Panc1 (cell line): ENCODE results near the gene MAML3.

Experiments used
- POLR2AphosphoS5 ChIP-seq: IDR thresholded peaks from 2 replicates; pipeline ENCODE4 v1.6.1; 2012; ENCODE audit warnings: mild to moderate bottlenecking, low read depth, low read length, moderate library complexity
- SIN3A ChIP-seq: IDR thresholded peaks from 2 replicates; pipeline ENCODE4 v1.6.1; 2012; ENCODE audit warnings: low read depth, mild to moderate bottlenecking, low read length, moderate library complexity, borderline replicate concordance; ENCODE audit not compliant: insufficient read depth
- TCF7L2 ChIP-seq: IDR thresholded peaks from 2 replicates; pipeline ENCODE4 v1.6.1; 2011; ENCODE audit warnings: mild to moderate bottlenecking, low read depth, low read length, inconsistent platforms
- TF ChIP-seq, protein P1 (sequence below): fragments of 450-650 bp; IDR thresholded peaks from 2 replicates; pipeline ENCODE4 v1.5.1; 2017; ENCODE audit warnings: mild to moderate bottlenecking
- TF ChIP-seq, protein P2 (sequence below), 2 experiments: IDR thresholded peaks; 2 replicates each; pipeline ENCODE4 v1.6.1; 2011 to 2012; ENCODE audit warnings: low read depth in 2 of 2, control low read depth in 1 of 2, low read length in 1 of 2, mild to moderate bottlenecking in 1 of 2, moderate library complexity in 1 of 2; ENCODE audit not compliant: insufficient read depth in 1 of 2

DNA sequence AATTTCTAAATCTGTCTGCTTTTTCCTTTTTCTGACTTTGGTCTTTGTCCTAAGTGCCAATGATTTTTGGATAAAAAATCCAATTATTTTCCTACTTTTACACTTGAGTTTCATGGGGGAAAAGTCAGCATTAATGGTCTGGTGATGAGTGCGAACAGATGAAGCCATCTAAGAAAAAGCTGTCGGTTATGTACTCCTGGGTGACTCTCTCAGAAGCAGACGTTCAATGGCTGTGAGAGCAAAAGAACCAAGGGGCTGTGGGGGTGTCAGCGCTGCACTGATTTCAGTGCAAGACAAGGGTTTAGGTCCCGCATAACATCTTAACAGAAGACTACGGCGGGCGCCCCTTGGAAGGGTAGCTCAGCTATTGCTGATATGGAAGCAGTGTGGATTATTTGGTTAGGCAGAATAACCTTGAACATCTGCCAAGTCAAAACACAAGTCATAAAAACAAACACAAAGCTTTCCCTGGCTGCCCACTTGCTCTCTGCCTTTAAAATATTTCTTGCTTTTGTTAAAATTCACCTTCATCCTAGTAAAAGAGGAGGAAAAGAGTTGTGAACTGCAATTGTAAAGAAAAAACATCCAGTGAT lies 240.5 kb downstream of the MAML3 start:
- no peak for TF ChIP-seq POLR2AphosphoS5
- TF ChIP-seq, protein P1, sequence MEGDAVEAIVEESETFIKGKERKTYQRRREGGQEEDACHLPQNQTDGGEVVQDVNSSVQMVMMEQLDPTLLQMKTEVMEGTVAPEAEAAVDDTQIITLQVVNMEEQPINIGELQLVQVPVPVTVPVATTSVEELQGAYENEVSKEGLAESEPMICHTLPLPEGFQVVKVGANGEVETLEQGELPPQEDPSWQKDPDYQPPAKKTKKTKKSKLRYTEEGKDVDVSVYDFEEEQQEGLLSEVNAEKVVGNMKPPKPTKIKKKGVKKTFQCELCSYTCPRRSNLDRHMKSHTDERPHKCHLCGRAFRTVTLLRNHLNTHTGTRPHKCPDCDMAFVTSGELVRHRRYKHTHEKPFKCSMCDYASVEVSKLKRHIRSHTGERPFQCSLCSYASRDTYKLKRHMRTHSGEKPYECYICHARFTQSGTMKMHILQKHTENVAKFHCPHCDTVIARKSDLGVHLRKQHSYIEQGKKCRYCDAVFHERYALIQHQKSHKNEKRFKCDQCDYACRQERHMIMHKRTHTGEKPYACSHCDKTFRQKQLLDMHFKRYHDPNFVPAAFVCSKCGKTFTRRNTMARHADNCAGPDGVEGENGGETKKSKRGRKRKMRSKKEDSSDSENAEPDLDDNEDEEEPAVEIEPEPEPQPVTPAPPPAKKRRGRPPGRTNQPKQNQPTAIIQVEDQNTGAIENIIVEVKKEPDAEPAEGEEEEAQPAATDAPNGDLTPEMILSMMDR, result no peak
- TF ChIP-seq, protein P2, sequence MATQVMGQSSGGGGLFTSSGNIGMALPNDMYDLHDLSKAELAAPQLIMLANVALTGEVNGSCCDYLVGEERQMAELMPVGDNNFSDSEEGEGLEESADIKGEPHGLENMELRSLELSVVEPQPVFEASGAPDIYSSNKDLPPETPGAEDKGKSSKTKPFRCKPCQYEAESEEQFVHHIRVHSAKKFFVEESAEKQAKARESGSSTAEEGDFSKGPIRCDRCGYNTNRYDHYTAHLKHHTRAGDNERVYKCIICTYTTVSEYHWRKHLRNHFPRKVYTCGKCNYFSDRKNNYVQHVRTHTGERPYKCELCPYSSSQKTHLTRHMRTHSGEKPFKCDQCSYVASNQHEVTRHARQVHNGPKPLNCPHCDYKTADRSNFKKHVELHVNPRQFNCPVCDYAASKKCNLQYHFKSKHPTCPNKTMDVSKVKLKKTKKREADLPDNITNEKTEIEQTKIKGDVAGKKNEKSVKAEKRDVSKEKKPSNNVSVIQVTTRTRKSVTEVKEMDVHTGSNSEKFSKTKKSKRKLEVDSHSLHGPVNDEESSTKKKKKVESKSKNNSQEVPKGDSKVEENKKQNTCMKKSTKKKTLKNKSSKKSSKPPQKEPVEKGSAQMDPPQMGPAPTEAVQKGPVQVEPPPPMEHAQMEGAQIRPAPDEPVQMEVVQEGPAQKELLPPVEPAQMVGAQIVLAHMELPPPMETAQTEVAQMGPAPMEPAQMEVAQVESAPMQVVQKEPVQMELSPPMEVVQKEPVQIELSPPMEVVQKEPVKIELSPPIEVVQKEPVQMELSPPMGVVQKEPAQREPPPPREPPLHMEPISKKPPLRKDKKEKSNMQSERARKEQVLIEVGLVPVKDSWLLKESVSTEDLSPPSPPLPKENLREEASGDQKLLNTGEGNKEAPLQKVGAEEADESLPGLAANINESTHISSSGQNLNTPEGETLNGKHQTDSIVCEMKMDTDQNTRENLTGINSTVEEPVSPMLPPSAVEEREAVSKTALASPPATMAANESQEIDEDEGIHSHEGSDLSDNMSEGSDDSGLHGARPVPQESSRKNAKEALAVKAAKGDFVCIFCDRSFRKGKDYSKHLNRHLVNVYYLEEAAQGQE (IDR thresholded peaks at IDR 0.05; ENCODE audit: insufficient read depth in 1 of 2, low read depth in 2 of 2, low read length in 1 of 2), result no peak
- no peak for TF ChIP-seq SIN3A
- no peak for TF ChIP-seq TCF7L2
